Type B pancreatic cell (in vitro differentiated cells): ENCODE results near the gene ZNF646. TPM values are rescaled to one million over a fixed set of nuclear protein-coding genes. Genes with fewer than 3 reads are reported as not detected.

ENCODE experiments used
- DNase-seq: peaks from one replicate; pipeline ENCODE4 v3.0.0; 2021; ENCODE audit warnings: mixed read lengths; ENCODE audit not compliant: unreplicated experiment; ENCODE audit errors: extremely low spot score
- H3K27ac Mint-ChIP-seq: 2 replicates; pipeline ENCODE4 v1.8.0; 2021; ENCODE audit warnings: mild to moderate bottlenecking, mixed read lengths
- H3K27me3 Mint-ChIP-seq: 2 replicates; pipeline ENCODE4 v1.8.0; 2021; ENCODE audit warnings: mixed read lengths
- H3K36me3 Mint-ChIP-seq: 2 replicates; pipeline ENCODE4 v1.8.0; 2021; ENCODE audit warnings: mixed read lengths
- H3K4me1 Mint-ChIP-seq: one replicate; pipeline ENCODE4 v1.8.0; 2021; ENCODE audit warnings: mixed read lengths; ENCODE audit not compliant: unreplicated experiment
- H3K4me3 Mint-ChIP-seq: 2 replicates; pipeline ENCODE4 v1.8.0; 2021; ENCODE audit warnings: mild to moderate bottlenecking, mixed read lengths
- H3K9me3 Mint-ChIP-seq: 2 replicates; pipeline ENCODE4 v1.8.0; 2021; ENCODE audit warnings: mixed read lengths
- total RNA-seq: library from RNA; stranded (reverse); gene quantifications from 2 replicates; pipeline ENCODE4 v1.2.1, GENCODE V29; 2021; ENCODE audit warnings: low replicate concordance
- TF ChIP-seq, protein P1 (sequence below): fragments of 200-600 bp; sonication (generic); conservative IDR thresholded peaks from 2 replicates; pipeline ENCODE4 v1.5.0; 2021; ENCODE audit warnings: antibody characterized with exemption, mild to moderate bottlenecking

ZNF646 gene
- total RNA-seq, 1 donor from 2014 or later: 27.2 TPM

DNA sequence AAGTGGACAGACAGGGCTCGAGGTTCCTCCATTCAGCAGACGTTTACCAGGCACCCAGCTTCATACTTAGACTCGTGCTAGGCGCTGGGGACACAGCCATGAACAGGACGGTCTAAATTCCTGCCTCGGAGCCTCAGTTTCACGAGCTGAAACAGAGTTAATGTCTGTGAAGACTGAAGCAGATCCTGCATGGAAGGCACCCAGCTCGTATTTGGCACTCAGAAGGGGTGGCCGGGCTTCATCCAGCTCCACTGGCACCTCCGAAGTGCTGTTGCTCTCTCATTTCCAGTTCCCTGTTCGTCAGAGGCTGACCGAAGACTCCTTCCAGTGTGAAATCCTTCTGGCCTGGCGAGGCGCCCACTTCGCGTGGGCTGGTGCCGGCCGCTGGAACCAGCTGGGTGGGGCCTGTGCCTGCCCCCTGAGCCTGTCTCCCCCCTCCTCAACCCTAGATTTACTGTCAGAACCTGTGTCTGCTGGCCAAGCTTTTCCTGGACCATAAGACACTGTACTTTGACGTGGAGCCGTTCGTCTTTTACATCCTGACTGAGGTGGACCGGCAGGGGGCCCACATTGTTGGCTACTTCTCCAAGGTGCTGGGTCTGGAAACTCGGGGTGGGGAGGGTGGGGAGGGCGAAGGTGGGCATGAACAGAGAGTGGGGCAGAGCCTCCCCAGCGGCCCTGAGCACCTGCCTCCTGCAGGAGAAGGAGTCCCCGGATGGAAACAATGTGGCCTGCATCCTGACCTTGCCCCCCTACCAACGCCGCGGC, 55.5 kb downstream of the ZNF646 start:
- H3K9me3 Mint-ChIP-seq: no peaks in the 10 kb centered on the region
- TF ChIP-seq, protein P1, sequence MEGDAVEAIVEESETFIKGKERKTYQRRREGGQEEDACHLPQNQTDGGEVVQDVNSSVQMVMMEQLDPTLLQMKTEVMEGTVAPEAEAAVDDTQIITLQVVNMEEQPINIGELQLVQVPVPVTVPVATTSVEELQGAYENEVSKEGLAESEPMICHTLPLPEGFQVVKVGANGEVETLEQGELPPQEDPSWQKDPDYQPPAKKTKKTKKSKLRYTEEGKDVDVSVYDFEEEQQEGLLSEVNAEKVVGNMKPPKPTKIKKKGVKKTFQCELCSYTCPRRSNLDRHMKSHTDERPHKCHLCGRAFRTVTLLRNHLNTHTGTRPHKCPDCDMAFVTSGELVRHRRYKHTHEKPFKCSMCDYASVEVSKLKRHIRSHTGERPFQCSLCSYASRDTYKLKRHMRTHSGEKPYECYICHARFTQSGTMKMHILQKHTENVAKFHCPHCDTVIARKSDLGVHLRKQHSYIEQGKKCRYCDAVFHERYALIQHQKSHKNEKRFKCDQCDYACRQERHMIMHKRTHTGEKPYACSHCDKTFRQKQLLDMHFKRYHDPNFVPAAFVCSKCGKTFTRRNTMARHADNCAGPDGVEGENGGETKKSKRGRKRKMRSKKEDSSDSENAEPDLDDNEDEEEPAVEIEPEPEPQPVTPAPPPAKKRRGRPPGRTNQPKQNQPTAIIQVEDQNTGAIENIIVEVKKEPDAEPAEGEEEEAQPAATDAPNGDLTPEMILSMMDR: no peak
- H3K4me3 Mint-ChIP-seq: no peak overlapping the region

DNA sequence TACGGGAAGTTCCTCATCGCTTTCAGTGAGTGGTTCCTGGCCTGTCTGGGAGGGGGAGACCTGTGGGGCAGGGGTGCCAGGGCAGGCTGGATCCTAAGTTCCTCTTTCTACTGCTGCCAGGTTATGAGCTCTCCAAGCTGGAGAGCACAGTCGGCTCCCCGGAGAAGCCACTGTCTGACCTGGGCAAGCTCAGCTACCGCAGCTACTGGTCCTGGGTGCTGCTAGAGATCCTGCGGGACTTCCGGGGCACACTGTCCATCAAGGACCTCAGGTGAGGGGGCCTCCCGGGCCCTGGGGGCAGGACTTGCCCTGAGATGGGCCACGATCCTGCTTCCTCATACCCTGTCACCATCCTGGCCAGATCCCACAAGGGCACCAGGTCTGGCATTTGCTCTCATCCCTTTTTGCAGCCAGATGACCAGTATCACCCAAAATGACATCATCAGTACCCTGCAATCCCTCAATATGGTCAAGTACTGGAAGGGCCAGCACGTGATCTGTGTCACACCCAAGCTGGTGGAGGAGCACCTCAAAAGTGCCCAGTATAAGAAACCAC, 56.2 kb downstream of the ZNF646 start:
- Mint-ChIP-seq H3K27ac (peak overlapping the region; percentile 93), H3K4me3 (peak overlapping the region; percentile 74)

More for the DNA sequence above, 55.5 kb downstream of the ZNF646 start:
- no peak for DNase-seq
- Mint-ChIP-seq H3K27me3 (peaks cover 1% of the 10 kb centered on the region), H3K36me3 (peaks cover 4% of the 10 kb centered on the region), H3K4me1 (peaks cover 14% of the 10 kb centered on the region), H3K27ac (peak overlapping the region; percentile 93)

DNA sequence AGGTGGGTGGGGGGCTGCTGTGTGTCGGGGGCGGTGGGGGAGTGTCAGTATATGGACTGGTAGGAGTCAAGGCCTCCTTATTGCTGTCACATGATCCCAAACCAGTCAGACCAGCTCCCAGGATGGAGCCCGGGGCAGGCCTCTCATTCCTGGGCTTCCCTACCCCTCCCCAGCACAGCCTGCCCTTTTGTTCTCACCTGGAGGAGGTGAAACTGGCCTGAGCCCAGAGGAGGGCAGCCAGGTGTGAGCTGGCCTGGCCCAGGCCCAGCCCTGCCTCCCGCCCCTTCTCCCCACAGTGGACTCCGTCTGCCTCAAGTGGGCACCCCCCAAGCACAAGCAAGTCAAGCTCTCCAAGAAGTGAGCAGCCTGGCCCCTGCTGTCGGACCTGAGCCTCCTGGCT, 56.7 kb downstream of the ZNF646 start:
- peaks cover 17% of the 10 kb centered on the region for H3K4me1 Mint-ChIP-seq
- peak overlapping the region; percentile 93 for H3K27ac Mint-ChIP-seq
- TF ChIP-seq, protein P1: no peak
- H3K9me3 Mint-ChIP-seq: no peaks in the 10 kb centered on the region
- H3K4me3 Mint-ChIP-seq: peak overlapping the region; percentile 74
- H3K36me3 Mint-ChIP-seq: peaks cover 4% of the 10 kb centered on the region
- DNase-seq: no peak
- peaks cover 5% of the 10 kb centered on the region for H3K27me3 Mint-ChIP-seq

More for the DNA sequence above, 56.2 kb downstream of the ZNF646 start:
- no peaks in the 10 kb centered on the region for H3K9me3 Mint-ChIP-seq
- TF ChIP-seq, protein P1: no peak
- H3K27me3 Mint-ChIP-seq: peaks cover 2% of the 10 kb centered on the region
- peaks cover 4% of the 10 kb centered on the region for H3K36me3 Mint-ChIP-seq
- H3K4me1 Mint-ChIP-seq: peaks cover 14% of the 10 kb centered on the region
- DNase-seq: no peak

DNA sequence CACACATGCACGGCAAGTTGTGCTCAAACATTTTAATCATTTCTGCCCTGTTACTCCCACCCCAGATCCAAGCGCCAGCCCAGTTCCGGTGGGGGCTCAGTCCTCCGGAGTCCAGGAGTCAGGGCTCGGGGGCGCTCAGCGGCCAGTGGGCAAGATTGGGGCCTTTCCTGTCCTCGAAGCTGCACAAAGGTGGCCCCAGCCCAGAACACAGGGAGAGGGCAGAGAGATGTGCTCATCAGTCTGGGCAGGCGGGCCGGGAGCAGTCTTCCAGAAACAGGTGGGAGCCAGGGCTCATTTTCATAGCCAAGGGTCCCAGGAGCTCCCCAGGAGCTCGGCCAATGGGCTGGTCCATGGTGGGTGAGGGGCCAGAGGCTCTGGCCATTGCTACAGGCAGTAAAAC, 57.2 kb downstream of the ZNF646 start:
- Mint-ChIP-seq H3K27ac (peak overlapping the region; percentile 93), H3K36me3 (peaks cover 4% of the 10 kb centered on the region), H3K4me1 (peaks cover 22% of the 10 kb centered on the region), H3K9me3 (no peaks in the 10 kb centered on the region), H3K27me3 (peaks cover 6% of the 10 kb centered on the region), H3K4me3 (peak overlapping the region; percentile 74)
- no peak for DNase-seq
- TF ChIP-seq, protein P1: no peak

DNA sequence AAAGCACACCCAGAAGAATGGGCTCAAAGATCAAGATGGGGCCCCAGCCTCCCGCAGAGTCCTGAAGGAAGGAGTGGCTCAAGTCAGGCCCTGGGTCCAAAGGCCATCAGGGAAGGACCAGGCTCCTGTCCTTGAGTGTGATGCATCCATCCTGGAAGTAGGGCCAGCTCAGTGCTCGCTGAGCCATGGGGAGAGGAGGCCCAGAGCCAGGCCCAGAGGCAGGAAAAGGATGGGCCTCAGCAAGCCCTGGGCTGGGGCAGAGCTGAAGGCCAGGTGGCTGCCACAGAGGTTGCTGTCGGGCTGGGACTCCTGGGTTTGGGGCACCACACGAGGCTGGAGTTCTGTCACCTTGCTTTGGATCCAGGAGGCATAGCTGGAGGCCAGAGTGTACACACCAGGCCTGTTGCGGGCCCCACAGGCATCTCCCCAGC, 57.6 kb downstream of the ZNF646 start:
- H3K27ac Mint-ChIP-seq: peak overlapping the region; percentile 93
- DNase-seq: no peak
- H3K36me3 Mint-ChIP-seq: peaks cover 4% of the 10 kb centered on the region
- no peaks in the 10 kb centered on the region for H3K9me3 Mint-ChIP-seq
- H3K27me3 Mint-ChIP-seq: peaks cover 6% of the 10 kb centered on the region
- H3K4me1 Mint-ChIP-seq: peaks cover 22% of the 10 kb centered on the region
- no peak overlapping the region for H3K4me3 Mint-ChIP-seq
- TF ChIP-seq, protein P1: no peak
